ENCODE results near the gene GRM1.
"Not testable (repeated sequence)": the region's sequence is repeated elsewhere in the genome, so short reads cannot be mapped to it uniquely, and the experiment has no call there.

The GRM1 gene

DNA sequence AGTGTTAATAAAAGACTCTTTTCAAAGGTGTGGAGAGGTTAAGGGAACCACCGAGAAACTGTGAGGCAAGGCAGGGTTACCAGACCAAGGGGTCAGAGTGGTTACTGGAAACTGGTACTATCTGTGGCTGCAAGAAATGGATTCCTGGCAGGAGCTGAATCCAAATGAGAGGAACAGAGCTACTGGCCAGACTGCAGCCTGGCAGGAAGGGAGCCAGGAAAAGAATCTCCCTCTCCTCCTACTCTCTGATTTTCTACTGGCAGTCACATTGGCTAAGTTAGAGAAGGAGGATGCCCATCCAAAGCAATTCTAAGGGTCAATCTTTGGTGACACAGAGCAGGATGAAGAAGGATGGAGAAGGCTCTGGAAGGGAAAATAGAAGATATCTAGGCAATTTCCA is 211.5 kb downstream of the GRM1 start:
- no peak for DNase-seq (ENCODE audit: low read depth, low spot score)
- no peak for TF ChIP-seq CTCF (IDR thresholded peaks at IDR 0.05; ENCODE audit: low read depth, low read length)
- in situ Hi-C loops (cut with HindIII; ENCODE audit: low sequenced_read_pairs), result no loop called here
- no peak overlapping the region for H3K4me3 ChIP-seq (ENCODE audit: low read depth, low read length)

- in situ Hi-C loops (cut with HindIII; ENCODE audit: low sequenced_read_pairs), result no loop called here
These were observed 211.9 kb downstream of the GRM1 start for GRCh38 chr6:146240807-146241206.

GRCh38 chr6:146243646-146244045 is 214.8 kb downstream of the GRM1 start:
- in situ Hi-C loops (cut with HindIII; ENCODE audit: low sequenced_read_pairs); H3K4me3 ChIP-seq (ENCODE audit: low read depth, low read length); DNase-seq (ENCODE audit: low read depth, low spot score): not testable (repeated sequence)

More at GRCh38 chr6:146240807-146241206, 211.9 kb downstream of the GRM1 start:
- no peak for DNase-seq (ENCODE audit: low read depth, low spot score)
- TF ChIP-seq CTCF (IDR thresholded peaks at IDR 0.05; ENCODE audit: low read depth, low read length), result no peak
- H3K4me3 ChIP-seq (ENCODE audit: low read depth, low read length), result no peak overlapping the region

DNA sequence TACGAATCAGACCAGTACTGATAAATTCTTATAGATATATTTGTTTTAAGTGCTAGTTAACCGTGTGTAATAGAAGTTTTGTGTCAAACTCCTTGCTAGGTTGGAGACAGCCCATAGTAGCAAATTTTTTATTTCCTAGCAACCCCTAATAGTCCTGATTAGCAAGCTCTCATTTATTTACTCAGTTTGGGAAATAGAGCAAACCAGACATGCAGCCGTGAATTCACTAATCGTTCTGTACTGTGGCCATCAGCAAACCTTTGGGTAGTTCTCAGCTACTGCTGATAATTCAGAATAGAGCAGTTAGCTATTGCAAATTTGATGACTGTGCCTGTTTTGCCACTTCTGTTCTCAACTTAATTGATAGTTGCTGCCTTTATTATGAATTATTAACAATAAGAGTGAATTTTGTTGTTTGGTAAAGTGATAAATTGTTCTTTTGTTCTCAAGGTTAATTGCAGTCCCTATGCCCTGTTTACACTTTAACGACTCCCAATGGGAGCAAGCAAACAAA is 215.8 kb downstream of the GRM1 start:
- no peak for DNase-seq (ENCODE audit: low read depth, low spot score)
- no peak overlapping the region for H3K4me3 ChIP-seq (ENCODE audit: low read depth, low read length)
- no peak for TF ChIP-seq CTCF (IDR thresholded peaks at IDR 0.05; ENCODE audit: low read depth, low read length)
- in situ Hi-C loops (cut with HindIII; ENCODE audit: low sequenced_read_pairs), result no loop called here

GRCh38 chr6:146246028-146246427 is 217.2 kb downstream of the GRM1 start:
- TF ChIP-seq CTCF (IDR thresholded peaks at IDR 0.05; ENCODE audit: low read depth, low read length), result no peak
- no peak overlapping the region for H3K4me3 ChIP-seq (ENCODE audit: low read depth, low read length)
- in situ Hi-C loops (cut with HindIII; ENCODE audit: low sequenced_read_pairs), result no loop called here
- DNase-seq (ENCODE audit: low read depth, low spot score), result no peak

GRCh38 chr6:146253691-146254090 is 224.8 kb downstream of the GRM1 start:
- no peak overlapping the region for H3K4me3 ChIP-seq (ENCODE audit: low read depth, low read length)
- no peak for DNase-seq (ENCODE audit: low read depth, low spot score)
- no peak for TF ChIP-seq CTCF (IDR thresholded peaks at IDR 0.05; ENCODE audit: low read depth, low read length)
- in situ Hi-C loops (cut with HindIII; ENCODE audit: low sequenced_read_pairs), result no loop called here

DNA sequence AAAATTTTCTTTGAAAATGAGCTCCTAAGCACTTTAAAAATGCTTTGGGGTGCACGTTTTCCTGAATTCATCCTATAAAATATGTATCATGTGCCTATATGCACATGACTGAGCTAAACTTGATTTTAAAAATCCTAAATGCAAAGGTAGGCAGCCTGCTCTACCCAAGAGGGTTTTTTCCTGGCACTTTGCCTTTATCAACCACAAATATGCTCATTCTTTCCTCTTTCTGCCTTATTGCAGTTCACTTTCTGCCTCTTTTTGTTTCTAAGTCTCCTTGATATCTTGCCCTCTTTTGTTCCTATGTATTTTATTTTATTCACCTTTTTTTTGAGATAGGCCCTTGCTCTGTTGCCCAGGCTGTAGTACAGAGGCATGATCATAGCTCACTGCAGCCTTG is 229.3 kb downstream of the GRM1 start:
- in situ Hi-C loops (cut with HindIII; ENCODE audit: low sequenced_read_pairs), result no loop called here
- H3K4me3 ChIP-seq (ENCODE audit: low read depth, low read length), result no peak overlapping the region
- DNase-seq (ENCODE audit: low read depth, low spot score), result peak; percentile 25
- no peak for TF ChIP-seq CTCF (IDR thresholded peaks at IDR 0.05; ENCODE audit: low read depth, low read length)

Measured in astrocyte of the spinal cord (primary cell).